ENCODE results near the gene MTRR.
A peak's percentile ranks its signal among the peaks of the same experiment; 100 is the strongest.

The MTRR gene

DNA sequence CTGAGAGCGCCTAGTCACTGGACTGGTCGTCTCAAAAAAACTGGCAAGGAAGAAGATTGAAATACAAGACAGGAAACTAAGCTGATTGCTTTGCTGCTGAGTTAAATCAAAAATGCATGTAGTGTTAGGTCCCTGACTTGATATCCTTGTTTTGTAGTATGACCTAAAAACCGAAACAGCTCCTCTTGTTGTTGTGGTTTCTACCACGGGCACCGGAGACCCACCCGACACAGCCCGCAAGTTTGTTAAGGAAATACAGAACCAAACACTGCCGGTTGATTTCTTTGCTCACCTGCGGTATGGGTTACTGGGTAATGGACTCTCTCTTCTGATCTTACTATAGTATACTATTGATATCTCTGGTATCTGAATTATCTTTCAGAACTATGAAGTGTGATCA lies 4.3 kb downstream of the MTRR start:
- peak in 1 of 3 donors; percentile 27 for DNase-seq
- H3K27me3 ChIP-seq (replicated peaks; ENCODE audit: control insufficient read depth, insufficient read depth, low read length, poor library complexity, severe bottlenecking), result no peaks in the 10 kb centered on the region
- peak overlapping the region; percentile 32 for H3K4me3 ChIP-seq (ENCODE audit: insufficient read depth, low read depth, low read length, poor library complexity, severe bottlenecking)
- H3K27ac ChIP-seq (ENCODE audit: insufficient read depth, low read length, poor library complexity, severe bottlenecking), result peak overlapping the region; percentile 59
- H3K36me3 ChIP-seq (ENCODE audit: control insufficient read depth, insufficient read depth, low read length), result peaks cover 19% of the 10 kb centered on the region
- H3K9me3 ChIP-seq (ENCODE audit: control insufficient read depth, low read length), result no peaks in the 10 kb centered on the region
- peaks cover 27% of the 10 kb centered on the region for H3K4me1 ChIP-seq (ENCODE audit: control insufficient read depth, insufficient read depth, low read length, poor library complexity, severe bottlenecking)

DNA sequence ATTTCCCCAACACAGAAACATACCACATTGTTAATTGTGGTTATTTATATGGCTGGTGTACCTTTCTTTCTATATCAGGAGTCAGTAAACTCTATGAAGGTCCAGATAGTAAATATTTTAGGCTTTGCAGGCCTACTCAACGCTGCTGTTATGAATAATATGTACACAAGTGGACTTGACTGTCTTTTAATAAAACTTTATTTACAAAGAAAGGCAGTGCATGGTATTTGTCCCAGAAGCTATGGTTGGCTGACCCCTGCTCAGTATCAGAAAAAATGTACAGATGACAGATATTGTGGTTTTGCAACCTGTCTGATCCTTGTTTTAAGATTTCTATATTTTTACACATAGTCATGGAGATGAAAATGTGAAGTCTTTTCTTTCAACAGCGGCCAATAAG lies 5.7 kb downstream of the MTRR start:
- H3K36me3 ChIP-seq (ENCODE audit: control insufficient read depth, insufficient read depth, low read length), result peaks cover 25% of the 10 kb centered on the region
- H3K27ac ChIP-seq (ENCODE audit: insufficient read depth, low read length, poor library complexity, severe bottlenecking), result no peak overlapping the region
- H3K9me3 ChIP-seq (ENCODE audit: control insufficient read depth, low read length), result no peaks in the 10 kb centered on the region
- peaks cover 27% of the 10 kb centered on the region for H3K4me1 ChIP-seq (ENCODE audit: control insufficient read depth, insufficient read depth, low read length, poor library complexity, severe bottlenecking)
- no peak for DNase-seq
- no peak overlapping the region for H3K4me3 ChIP-seq (ENCODE audit: insufficient read depth, low read depth, low read length, poor library complexity, severe bottlenecking)
- no peaks in the 10 kb centered on the region for H3K27me3 ChIP-seq (replicated peaks; ENCODE audit: control insufficient read depth, insufficient read depth, low read length, poor library complexity, severe bottlenecking)

DNA sequence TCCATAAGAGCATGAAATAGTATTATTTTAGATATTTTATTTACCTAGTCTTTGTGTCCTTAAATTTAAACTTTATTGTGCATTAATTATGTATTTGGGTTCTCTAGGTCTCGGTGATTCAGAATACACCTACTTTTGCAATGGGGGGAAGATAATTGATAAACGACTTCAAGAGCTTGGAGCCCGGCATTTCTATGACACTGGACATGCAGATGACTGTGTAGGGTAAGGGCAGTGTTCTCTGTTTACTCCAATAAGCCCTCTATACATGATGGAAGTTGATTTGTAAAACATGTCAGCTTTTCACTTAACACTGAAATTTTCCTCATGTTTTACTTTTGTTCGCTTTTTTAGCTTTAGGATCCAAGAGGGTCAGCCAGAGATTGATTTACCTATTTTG lies 6.2 kb downstream of the MTRR start:
- DNase-seq, result no peak
- no peak overlapping the region for H3K27ac ChIP-seq (ENCODE audit: insufficient read depth, low read length, poor library complexity, severe bottlenecking)
- no peaks in the 10 kb centered on the region for H3K9me3 ChIP-seq (ENCODE audit: control insufficient read depth, low read length)
- peaks cover 30% of the 10 kb centered on the region for H3K36me3 ChIP-seq (ENCODE audit: control insufficient read depth, insufficient read depth, low read length)
- H3K27me3 ChIP-seq (replicated peaks; ENCODE audit: control insufficient read depth, insufficient read depth, low read length, poor library complexity, severe bottlenecking), result no peaks in the 10 kb centered on the region
- no peak overlapping the region for H3K4me3 ChIP-seq (ENCODE audit: insufficient read depth, low read depth, low read length, poor library complexity, severe bottlenecking)
- H3K4me1 ChIP-seq (ENCODE audit: control insufficient read depth, insufficient read depth, low read length, poor library complexity, severe bottlenecking), result peaks cover 27% of the 10 kb centered on the region

DNA sequence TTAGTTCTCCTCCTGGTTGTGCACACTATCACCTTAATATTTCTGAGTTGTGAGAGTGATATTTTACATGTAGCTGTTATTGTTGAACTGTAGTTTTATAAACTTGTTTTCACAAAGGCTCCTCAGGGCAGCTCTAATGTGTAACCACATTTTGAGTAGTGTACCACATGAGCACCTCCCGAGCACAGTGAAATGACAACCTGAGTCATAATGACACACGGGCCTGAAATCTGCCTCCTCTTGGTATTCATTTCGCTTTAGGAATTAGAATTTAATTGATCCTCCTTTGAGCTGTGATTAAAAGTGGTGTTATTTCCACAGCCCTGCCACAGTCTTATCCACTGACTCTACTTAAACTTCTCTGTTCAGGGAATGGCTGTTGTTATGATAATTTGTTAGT lies 7.9 kb downstream of the MTRR start:
- H3K36me3 ChIP-seq (ENCODE audit: control insufficient read depth, insufficient read depth, low read length), result peaks cover 45% of the 10 kb centered on the region
- H3K27ac ChIP-seq (ENCODE audit: insufficient read depth, low read length, poor library complexity, severe bottlenecking), result no peak overlapping the region

DNA sequence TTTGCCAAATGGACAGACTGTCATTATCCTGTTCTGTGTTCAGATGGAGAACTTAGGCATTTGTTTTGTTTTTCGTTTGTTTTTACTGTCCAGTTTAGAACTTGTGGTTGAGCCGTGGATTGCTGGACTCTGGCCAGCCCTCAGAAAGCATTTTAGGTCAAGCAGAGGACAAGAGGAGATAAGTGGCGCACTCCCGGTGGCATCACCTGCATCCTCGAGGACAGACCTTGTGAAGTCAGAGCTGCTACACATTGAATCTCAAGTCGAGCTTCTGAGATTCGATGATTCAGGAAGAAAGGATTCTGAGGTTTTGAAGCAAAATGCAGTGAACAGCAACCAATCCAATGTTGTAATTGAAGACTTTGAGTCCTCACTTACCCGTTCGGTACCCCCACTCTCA lies 8.9 kb downstream of the MTRR start:
- Histone ChIP-seq H3K27me3 (replicated peaks; ENCODE audit: control insufficient read depth, insufficient read depth, low read length, poor library complexity, severe bottlenecking) (no peaks in the 10 kb centered on the region), H3K36me3 (ENCODE audit: control insufficient read depth, insufficient read depth, low read length) (peaks cover 55% of the 10 kb centered on the region), H3K27ac (ENCODE audit: insufficient read depth, low read length, poor library complexity, severe bottlenecking) (no peak overlapping the region), H3K4me3 (ENCODE audit: insufficient read depth, low read depth, low read length, poor library complexity, severe bottlenecking) (no peak overlapping the region), H3K4me1 (ENCODE audit: control insufficient read depth, insufficient read depth, low read length, poor library complexity, severe bottlenecking) (peaks cover 5% of the 10 kb centered on the region), H3K9me3 (ENCODE audit: control insufficient read depth, low read length) (no peaks in the 10 kb centered on the region)
- no peak for DNase-seq

More for the DNA sequence above, 7.9 kb downstream of the MTRR start:
- H3K9me3 ChIP-seq (ENCODE audit: control insufficient read depth, low read length), result no peaks in the 10 kb centered on the region
- no peaks in the 10 kb centered on the region for H3K27me3 ChIP-seq (replicated peaks; ENCODE audit: control insufficient read depth, insufficient read depth, low read length, poor library complexity, severe bottlenecking)
- H3K4me3 ChIP-seq (ENCODE audit: insufficient read depth, low read depth, low read length, poor library complexity, severe bottlenecking), result no peak overlapping the region
- DNase-seq, result no peak
- H3K4me1 ChIP-seq (ENCODE audit: control insufficient read depth, insufficient read depth, low read length, poor library complexity, severe bottlenecking), result peaks cover 14% of the 10 kb centered on the region

DNA sequence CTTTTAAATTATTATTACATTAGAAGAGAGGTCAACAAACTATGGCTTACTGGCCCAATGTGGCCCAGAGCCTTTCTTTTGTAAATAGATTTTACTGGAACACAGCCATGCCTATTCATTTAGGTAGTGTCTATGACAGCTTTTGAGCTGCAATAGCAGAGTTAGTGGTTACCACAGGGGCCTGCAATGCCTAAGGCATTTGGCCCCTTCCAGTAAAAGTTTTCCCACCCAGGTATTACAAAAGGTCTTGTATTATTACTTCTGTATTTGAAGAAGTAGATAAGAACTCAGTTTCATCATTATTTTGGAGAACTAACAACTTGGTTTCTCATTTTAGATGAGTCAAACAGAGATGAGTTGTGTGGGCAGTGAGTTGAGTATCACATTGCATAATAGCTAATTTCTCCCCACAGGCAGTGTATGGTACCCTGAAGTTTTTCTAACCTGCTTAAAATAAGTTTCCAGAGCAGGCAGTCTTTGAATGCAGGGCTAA lies 9.5 kb downstream of the MTRR start:
- Histone ChIP-seq H3K27ac (ENCODE audit: insufficient read depth, low read length, poor library complexity, severe bottlenecking) (no peak overlapping the region), H3K9me3 (ENCODE audit: control insufficient read depth, low read length) (no peaks in the 10 kb centered on the region), H3K27me3 (replicated peaks; ENCODE audit: control insufficient read depth, insufficient read depth, low read length, poor library complexity, severe bottlenecking) (no peaks in the 10 kb centered on the region), H3K4me3 (ENCODE audit: insufficient read depth, low read depth, low read length, poor library complexity, severe bottlenecking) (no peak overlapping the region), H3K36me3 (ENCODE audit: control insufficient read depth, insufficient read depth, low read length) (peaks cover 61% of the 10 kb centered on the region), H3K4me1 (ENCODE audit: control insufficient read depth, insufficient read depth, low read length, poor library complexity, severe bottlenecking) (no peaks in the 10 kb centered on the region)
- DNase-seq, result no peak

DNA sequence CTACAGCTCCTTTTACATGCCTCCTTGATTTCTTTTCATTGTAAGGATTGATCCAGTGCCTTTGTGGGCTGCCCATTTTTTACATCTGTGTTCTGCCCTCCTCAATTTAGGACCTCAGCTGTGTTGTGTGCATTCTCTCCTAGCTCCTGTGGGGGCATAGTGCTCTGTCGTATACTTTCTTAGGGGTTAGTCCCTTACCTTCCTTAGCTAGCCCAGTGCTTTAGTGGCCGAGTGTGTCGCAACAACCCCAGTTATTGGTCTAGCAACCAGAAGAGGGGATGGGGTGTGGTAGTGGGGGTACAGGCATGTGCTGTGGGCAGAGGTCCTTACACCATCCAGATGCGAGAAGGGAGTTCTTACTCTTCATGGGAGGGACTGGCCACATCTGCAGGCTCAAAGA lies 12.1 kb downstream of the MTRR start:
- no peak overlapping the region for H3K4me3 ChIP-seq (ENCODE audit: insufficient read depth, low read depth, low read length, poor library complexity, severe bottlenecking)
- peaks cover 72% of the 10 kb centered on the region for H3K36me3 ChIP-seq (ENCODE audit: control insufficient read depth, insufficient read depth, low read length)
- no peak for DNase-seq
- H3K4me1 ChIP-seq (ENCODE audit: control insufficient read depth, insufficient read depth, low read length, poor library complexity, severe bottlenecking), result no peaks in the 10 kb centered on the region
- no peak overlapping the region for H3K27ac ChIP-seq (ENCODE audit: insufficient read depth, low read length, poor library complexity, severe bottlenecking)
- no peaks in the 10 kb centered on the region for H3K9me3 ChIP-seq (ENCODE audit: control insufficient read depth, low read length)
- no peaks in the 10 kb centered on the region for H3K27me3 ChIP-seq (replicated peaks; ENCODE audit: control insufficient read depth, insufficient read depth, low read length, poor library complexity, severe bottlenecking)

DNA sequence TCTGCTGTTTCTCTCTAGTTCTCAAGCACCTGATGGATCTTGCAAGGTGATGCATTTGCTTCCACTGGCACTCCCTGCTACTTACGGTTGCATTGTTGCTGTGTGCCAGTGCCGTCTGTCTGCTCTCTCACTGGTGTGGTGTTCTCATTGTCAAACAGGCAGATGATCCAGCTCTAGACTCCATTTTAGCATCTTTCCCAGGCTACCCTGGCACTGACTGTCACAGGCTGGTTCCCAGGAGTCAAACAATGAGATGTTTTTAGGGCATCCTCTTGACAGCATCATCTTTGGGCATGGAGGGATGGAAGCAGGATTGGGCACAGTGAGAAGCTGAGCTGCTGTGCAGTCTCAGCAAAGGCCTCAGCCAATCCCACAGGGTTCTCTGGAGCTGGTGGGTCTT lies 12.9 kb downstream of the MTRR start:
- Histone ChIP-seq H3K9me3 (ENCODE audit: control insufficient read depth, low read length) (no peaks in the 10 kb centered on the region), H3K36me3 (ENCODE audit: control insufficient read depth, insufficient read depth, low read length) (peaks cover 72% of the 10 kb centered on the region), H3K4me3 (ENCODE audit: insufficient read depth, low read depth, low read length, poor library complexity, severe bottlenecking) (no peak overlapping the region), H3K27me3 (replicated peaks; ENCODE audit: control insufficient read depth, insufficient read depth, low read length, poor library complexity, severe bottlenecking) (no peaks in the 10 kb centered on the region), H3K4me1 (ENCODE audit: control insufficient read depth, insufficient read depth, low read length, poor library complexity, severe bottlenecking) (no peaks in the 10 kb centered on the region), H3K27ac (ENCODE audit: insufficient read depth, low read length, poor library complexity, severe bottlenecking) (no peak overlapping the region)
- DNase-seq, result no peak

DNA sequence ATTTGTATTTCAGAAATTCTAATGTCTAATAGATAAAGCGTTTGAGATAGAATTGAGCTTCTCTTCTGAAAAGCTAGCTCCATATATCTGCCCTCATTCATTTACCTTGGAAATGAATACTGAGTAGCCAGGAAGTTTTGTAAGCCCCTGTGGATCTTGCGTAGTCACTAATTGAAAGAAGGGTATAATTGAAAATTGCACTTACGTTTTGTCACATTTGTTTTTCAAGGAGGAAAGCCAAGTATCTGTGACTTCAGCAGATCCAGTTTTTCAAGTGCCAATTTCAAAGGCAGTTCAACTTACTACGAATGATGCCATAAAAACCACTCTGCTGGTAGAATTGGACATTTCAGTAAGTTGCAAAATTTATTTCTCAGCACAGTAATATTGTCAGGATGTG lies 14.0 kb downstream of the MTRR start:
- Histone ChIP-seq H3K27me3 (replicated peaks; ENCODE audit: control insufficient read depth, insufficient read depth, low read length, poor library complexity, severe bottlenecking) (no peaks in the 10 kb centered on the region), H3K9me3 (ENCODE audit: control insufficient read depth, low read length) (no peaks in the 10 kb centered on the region), H3K27ac (ENCODE audit: insufficient read depth, low read length, poor library complexity, severe bottlenecking) (no peak overlapping the region), H3K36me3 (ENCODE audit: control insufficient read depth, insufficient read depth, low read length) (peaks cover 72% of the 10 kb centered on the region), H3K4me1 (ENCODE audit: control insufficient read depth, insufficient read depth, low read length, poor library complexity, severe bottlenecking) (no peaks in the 10 kb centered on the region), H3K4me3 (ENCODE audit: insufficient read depth, low read depth, low read length, poor library complexity, severe bottlenecking) (no peak overlapping the region)
- no peak for DNase-seq

DNA sequence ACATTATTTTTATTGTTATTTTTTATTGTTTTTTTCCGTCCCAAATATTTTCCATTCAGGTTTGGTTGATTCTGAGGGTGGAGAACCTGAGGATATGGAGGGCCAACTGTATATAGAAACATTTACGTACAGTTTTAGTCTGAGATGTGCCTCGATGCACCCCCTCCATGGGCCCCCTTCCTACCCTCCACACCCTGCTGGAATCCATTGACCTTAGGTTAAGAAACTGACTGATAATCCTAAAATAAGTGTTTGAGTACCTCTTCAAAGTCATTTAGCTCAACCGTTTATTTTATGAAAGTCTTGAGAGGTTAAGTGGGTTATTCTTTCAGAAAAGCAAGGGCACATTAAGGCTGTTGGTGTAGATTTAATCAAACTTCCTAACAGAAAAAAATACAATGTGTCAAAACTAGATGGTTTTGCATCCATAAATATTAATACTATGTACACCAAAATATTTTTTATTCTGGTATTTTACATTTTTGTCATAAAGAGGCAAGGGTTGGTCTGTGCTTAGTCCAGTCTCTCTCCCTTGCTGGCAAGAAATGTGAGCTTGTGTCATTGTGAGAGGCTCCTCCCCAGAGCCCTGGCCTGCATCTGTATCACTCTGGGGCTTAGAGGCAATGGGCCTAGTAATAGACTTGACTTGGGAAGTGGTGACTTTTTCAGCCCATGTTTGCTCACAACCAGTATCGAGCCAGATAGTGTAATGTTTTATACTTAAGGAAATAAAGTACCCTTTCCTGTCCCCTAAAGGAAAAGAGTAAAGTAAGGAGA lies 15.7 kb downstream of the MTRR start:
- Histone ChIP-seq H3K9me3 (ENCODE audit: control insufficient read depth, low read length) (no peaks in the 10 kb centered on the region), H3K27me3 (replicated peaks; ENCODE audit: control insufficient read depth, insufficient read depth, low read length, poor library complexity, severe bottlenecking) (no peaks in the 10 kb centered on the region), H3K4me1 (ENCODE audit: control insufficient read depth, insufficient read depth, low read length, poor library complexity, severe bottlenecking) (no peaks in the 10 kb centered on the region), H3K36me3 (ENCODE audit: control insufficient read depth, insufficient read depth, low read length) (peaks cover 73% of the 10 kb centered on the region), H3K4me3 (ENCODE audit: insufficient read depth, low read depth, low read length, poor library complexity, severe bottlenecking) (no peak overlapping the region), H3K27ac (ENCODE audit: insufficient read depth, low read length, poor library complexity, severe bottlenecking) (no peak overlapping the region)
- DNase-seq, result no peak
